Adrenal gland (tissue), 5 donors: ENCODE data around the gene DNAH3.
"Not testable (repeated sequence)": the region's sequence is repeated elsewhere in the genome, so short reads cannot be mapped to it uniquely, and the experiment has no call there.

ENCODE experiments used
- POLR2A ChIP-seq, 2 donors: fragments of 450-650 bp; IDR thresholded peaks; one replicate each; pipeline ENCODE4 v1.6.1; 2017; ENCODE audit warnings: antibody characterized with exemption in 2 of 2, mild to moderate bottlenecking in 2 of 2, moderate library complexity in 1 of 2
- TF ChIP-seq, protein P1 (sequence below), 6 experiments: fragments of 450-650 bp in 4 of 6; fragments of 200-600 bp in 2 of 6; sonication (generic) in 1 of 6; IDR thresholded peaks; 1 replicate in 5 of 6; 2 replicates in 1 of 6; pipeline versions ENCODE4 v1.5.1 to v1.8.0; 2016 to 2021; ENCODE audit warnings: antibody characterized with exemption in 6 of 6, mild to moderate bottlenecking in 2 of 6, moderate library complexity in 1 of 6
- donor health status: DM: no; HTN: no; CAD: no.

DNA sequence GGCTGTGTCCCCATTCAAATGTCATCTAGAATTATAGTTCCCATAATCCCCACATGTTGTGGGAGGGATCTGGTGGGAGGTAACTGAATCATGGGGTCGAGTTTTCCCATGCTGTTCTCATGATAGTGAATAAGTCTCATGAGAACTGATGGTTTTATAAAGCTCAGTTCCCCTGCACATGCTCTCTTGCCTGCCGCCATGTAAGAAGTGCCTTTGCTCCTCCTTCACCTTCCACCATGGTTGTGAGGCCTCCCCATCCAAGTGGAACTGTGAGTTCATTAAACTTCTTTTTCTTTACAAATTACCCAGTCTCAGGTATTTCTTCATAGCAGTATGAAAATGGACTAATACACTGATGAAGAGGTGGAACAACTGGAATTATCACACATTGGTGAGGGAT lies 55.9 kb downstream of the DNAH3 start:
- TF ChIP-seq, protein P1, sequence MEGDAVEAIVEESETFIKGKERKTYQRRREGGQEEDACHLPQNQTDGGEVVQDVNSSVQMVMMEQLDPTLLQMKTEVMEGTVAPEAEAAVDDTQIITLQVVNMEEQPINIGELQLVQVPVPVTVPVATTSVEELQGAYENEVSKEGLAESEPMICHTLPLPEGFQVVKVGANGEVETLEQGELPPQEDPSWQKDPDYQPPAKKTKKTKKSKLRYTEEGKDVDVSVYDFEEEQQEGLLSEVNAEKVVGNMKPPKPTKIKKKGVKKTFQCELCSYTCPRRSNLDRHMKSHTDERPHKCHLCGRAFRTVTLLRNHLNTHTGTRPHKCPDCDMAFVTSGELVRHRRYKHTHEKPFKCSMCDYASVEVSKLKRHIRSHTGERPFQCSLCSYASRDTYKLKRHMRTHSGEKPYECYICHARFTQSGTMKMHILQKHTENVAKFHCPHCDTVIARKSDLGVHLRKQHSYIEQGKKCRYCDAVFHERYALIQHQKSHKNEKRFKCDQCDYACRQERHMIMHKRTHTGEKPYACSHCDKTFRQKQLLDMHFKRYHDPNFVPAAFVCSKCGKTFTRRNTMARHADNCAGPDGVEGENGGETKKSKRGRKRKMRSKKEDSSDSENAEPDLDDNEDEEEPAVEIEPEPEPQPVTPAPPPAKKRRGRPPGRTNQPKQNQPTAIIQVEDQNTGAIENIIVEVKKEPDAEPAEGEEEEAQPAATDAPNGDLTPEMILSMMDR (IDR thresholded peaks at IDR 0.05) = not testable (repeated sequence)
- TF ChIP-seq POLR2A (IDR thresholded peaks at IDR 0.05) = not testable (repeated sequence)
